ENCODE results near the gene FAM241B. TPM values are rescaled to one million over a fixed set of nuclear protein-coding genes. Genes with fewer than 3 reads are reported as not detected.

Gene FAM241B
- total RNA-seq, 1 donor from 2014 or later: 44.2 TPM

GRCh38 chr10:69679736-69680135, 49.7 kb downstream of the FAM241B start:
- Mint-ChIP-seq H3K36me3 (ENCODE audit: insufficient read depth) (no peaks in the 10 kb centered on the region), H3K27ac (no peak overlapping the region), H3K4me1 (ENCODE audit: low read depth) (peaks cover 4% of the 10 kb centered on the region), H3K4me3 (ENCODE audit: low read depth) (no peak overlapping the region), H3K27me3 (peaks cover 46% of the 10 kb centered on the region), H3K9me3 (ENCODE audit: low read depth) (no peaks in the 10 kb centered on the region)
- no peak for TF ChIP-seq CTCF (IDR thresholded peaks at IDR 0.05; ENCODE audit: unreplicated experiment)
- no peak for DNase-seq (ENCODE audit: low spot score, unreplicated experiment)

GRCh38 chr10:69680610-69681009, 50.6 kb downstream of the FAM241B start:
- no peaks in the 10 kb centered on the region for H3K36me3 Mint-ChIP-seq (ENCODE audit: insufficient read depth)
- peaks cover 5% of the 10 kb centered on the region for H3K4me1 Mint-ChIP-seq (ENCODE audit: low read depth)
- no peak overlapping the region for H3K4me3 Mint-ChIP-seq (ENCODE audit: low read depth)
- no peak overlapping the region for H3K27ac Mint-ChIP-seq
- H3K27me3 Mint-ChIP-seq: peaks cover 51% of the 10 kb centered on the region
- TF ChIP-seq CTCF (IDR thresholded peaks at IDR 0.05; ENCODE audit: unreplicated experiment): no peak
- no peaks in the 10 kb centered on the region for H3K9me3 Mint-ChIP-seq (ENCODE audit: low read depth)
- no peak for DNase-seq (ENCODE audit: low spot score, unreplicated experiment)

GRCh38 chr10:69681436-69681835, 51.4 kb downstream of the FAM241B start:
- no peak for DNase-seq (ENCODE audit: low spot score, unreplicated experiment)
- Mint-ChIP-seq H3K27me3 (peaks cover 53% of the 10 kb centered on the region), H3K36me3 (ENCODE audit: insufficient read depth) (no peaks in the 10 kb centered on the region), H3K27ac (no peak overlapping the region), H3K4me1 (ENCODE audit: low read depth) (peaks cover 7% of the 10 kb centered on the region), H3K9me3 (ENCODE audit: low read depth) (no peaks in the 10 kb centered on the region), H3K4me3 (ENCODE audit: low read depth) (no peak overlapping the region)
- no peak for TF ChIP-seq CTCF (IDR thresholded peaks at IDR 0.05; ENCODE audit: unreplicated experiment)

GRCh38 chr10:69682955-69683474, 53.0 kb downstream of the FAM241B start:
- Mint-ChIP-seq H3K27ac (no peak overlapping the region), H3K4me3 (ENCODE audit: low read depth) (no peak overlapping the region), H3K4me1 (ENCODE audit: low read depth) (peaks cover 7% of the 10 kb centered on the region), H3K9me3 (ENCODE audit: low read depth) (no peaks in the 10 kb centered on the region), H3K27me3 (peaks cover 43% of the 10 kb centered on the region), H3K36me3 (ENCODE audit: insufficient read depth) (no peaks in the 10 kb centered on the region)
- TF ChIP-seq CTCF (IDR thresholded peaks at IDR 0.05; ENCODE audit: unreplicated experiment): no peak
- no peak for DNase-seq (ENCODE audit: low spot score, unreplicated experiment)

Other genes starting within 250 kb of the FAM241B start
- not detected in 2 replicates for gene TACR2, start 213.3 kb upstream of the FAM241B start, total RNA-seq
- 14.7 and 17.9 TPM in 2 replicates for gene TSPAN15, start 178.8 kb upstream of the FAM241B start, total RNA-seq
- 7.2 and 7.3 TPM in 2 replicates for gene NEUROG3, start 56.8 kb upstream of the FAM241B start, total RNA-seq
- gene COL13A1, start 171.7 kb downstream of the FAM241B start, total RNA-seq: 0.43 and 0.47 TPM in 2 replicates

All from progenitor cell of endocrine pancreas (in vitro differentiated cells).